Cerebellar nuclear complex (tissue), 1 donor: ENCODE measurements around the gene SWI5.
"Not testable (repeated sequence)": the region's sequence is repeated elsewhere in the genome, so short reads cannot be mapped to it uniquely, and the experiment has no call there.

Experiments used
- DNase-seq, 2 experiments: peaks; one replicate each; lab custom pipeline; 2025; lab: John Stamatoyannopoulos, UW

Gene SWI5

DNA sequence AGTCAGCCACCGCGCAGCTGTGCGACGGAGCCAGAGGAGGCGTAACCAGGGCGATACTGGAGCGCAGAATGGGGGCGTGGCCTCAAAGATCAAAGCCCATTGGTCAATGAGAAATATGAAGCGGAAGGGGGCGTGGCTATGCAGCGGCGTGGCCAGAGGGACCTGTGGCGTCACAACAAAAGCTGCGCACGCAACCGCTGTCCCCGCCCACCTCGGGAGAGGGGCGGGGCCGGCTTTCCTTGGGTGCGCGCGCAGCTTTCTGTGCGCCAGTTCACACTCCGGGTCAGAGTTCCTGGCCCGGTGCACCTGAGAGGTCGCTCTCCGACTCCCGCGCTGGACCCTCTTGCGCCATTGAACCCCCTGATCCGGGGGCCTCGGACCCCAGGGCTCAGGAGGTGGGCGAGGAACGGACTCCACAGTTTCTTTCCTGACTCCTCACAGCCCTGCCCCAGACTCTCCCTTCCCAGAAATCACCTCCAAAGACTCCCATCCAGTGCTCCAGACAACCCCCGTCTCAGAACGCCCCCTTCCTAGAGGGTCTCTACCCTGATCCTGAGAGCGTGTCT, at the start of gene SWI5:
SWI5 (plus strand) TSS at position 269 of the 566 bp plus-strand sequence.
- DNase-seq: peak; percentile 84 to 92

DNA sequence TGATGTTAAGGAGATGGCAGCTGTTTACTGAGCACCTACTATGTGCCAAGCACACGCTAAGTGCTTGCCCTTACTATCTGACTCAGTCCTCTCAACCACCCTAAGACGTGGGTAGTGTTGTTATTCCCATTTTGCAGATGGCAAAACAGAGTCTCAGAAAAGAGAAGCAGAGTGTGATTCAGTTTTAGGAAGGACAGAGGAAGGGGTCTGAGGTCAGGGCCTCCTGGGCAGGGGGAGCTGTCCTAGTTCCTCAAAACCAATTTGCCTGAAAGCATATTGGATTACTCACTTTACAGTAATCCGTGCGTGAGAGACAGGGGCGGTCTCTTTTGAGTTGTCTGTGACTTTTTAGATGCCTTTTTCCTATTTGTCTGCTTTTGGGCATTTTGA, 49.7 kb upstream of the SWI5 start:
- no peak for DNase-seq

DNA sequence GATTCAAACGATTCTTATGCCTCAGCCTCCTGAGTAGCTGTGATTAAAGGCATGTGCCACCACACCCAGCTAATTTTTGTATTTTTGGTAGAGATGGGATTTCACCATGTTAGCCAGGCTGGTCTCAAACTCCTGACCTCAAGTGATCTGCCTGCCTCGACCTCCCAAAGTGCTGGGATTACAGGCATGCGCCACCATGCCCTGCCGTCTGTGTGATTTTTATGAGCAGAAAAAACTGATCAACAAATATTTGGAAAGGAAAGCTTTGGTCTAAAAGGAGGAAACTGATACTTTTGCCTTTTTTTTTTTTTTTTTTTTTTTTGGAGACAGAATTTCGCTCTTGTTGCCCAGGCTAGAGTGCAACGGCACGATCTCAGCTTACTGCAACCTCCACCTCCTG, 45.2 kb upstream of the SWI5 start:
- not testable (repeated sequence) for DNase-seq

DNA sequence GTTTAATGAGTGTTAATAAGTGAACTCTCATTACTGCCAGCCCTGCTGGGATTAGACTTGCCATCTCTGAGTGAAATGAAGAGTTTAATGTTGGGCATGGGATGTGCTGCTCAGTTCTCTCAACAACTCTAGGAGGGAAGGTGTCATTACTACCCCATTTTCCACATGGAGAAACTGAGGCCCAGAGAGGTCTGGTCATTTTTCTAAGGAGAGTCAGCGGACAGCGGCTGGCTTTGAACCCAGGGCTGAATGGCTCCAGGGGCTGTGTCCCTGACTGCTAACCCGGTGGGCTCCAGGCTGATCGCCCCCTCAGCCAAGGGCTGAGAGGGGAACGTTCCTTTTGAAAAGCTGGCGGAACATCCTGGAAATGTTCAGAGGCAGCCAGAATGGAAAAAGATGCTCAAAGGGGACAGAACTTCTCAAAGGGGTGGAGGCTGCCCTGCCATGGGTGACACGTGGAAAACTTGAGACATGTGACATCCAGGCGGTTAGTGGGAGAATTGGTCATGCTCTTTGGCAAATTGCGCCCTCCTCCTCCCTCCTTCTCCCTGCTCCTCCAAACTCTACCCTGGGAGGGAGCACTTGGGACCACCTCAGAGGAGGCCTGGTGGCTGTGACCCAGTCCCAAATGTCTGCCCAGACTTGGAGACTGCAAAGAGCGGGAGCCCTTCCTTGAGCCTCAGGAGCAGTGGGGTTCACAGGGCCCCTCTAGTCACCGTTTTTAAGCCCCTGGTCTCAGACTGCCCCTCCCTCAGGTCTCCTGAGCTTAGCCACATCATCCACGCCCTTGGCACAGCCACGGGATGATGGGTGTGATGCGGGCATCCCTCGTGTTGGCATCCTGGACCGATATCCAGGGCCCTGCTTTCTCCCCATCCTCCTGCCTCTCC, 44.2 kb upstream of the SWI5 start:
- no peak for DNase-seq

DNA sequence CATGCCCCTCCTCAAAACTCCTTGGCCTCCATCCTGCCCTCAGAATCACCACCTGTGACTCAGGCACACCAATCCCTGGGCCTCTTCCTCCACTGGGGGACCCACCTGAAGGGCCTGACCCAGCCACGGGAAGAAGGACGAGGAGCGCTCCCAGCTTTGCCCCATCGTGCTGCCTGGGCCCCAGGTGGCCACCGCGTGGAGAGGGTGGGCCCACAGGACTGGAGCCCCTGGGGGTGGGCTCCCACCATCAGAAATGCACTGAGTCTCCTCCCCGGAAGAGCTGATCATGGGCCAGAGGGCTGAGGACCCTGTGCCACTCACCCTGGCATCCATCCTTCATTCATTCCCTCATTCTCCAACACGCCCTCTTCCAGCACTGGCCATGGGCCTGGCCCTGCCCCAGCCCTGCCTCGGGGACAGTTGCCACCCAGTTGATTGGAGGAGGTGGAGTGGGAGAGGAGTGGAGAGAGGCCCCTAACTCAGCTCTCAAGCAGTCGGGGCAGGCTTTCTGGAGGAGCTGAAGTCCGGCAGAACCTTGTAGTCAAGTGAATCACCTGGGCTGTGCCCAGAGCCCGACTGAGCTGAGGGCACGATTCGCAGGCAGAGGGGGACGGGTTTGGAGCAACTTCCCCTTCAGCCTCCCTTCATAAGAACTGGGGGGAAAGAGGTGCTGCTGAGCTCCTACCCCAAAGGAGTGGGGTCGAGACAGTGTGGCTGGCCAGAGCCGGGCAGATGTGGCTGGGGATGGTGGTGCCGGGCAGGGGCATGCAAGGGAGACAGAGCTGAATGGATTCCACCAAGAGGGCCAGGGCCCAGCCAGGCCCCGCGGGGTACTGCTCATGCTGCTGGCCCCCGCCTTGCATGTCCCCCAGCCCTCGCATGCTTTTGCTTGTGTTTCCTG, 43.3 kb upstream of the SWI5 start:
- no peak for DNase-seq

DNA sequence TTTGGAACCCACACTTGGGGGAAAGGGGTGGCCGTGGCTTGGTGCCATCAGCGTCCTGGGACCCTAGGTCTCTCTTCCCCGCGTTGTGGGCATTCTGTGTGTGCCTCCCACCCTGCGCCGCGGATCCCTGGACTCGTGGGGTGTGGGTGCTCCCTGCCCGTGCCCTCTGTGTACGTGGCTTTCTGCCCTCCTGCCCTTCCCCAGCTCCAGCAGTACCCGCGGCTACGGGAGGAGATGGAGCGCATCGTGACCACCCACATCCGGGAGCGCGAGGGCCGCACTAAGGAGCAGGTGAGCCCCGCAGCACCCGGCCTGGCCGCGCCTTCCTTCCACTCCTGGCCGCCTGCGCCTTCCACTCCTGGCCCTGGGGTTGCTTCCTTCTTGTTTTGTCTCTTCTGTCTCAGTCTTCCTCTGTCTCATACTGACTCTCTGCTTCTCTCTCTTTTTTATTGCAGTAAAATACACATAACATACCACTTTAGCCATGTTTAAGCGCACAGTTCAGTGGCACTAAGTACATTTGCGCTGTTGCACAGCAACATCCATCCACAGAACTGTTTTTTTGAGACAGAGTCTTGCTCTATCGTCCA, 42.2 kb upstream of the SWI5 start:
- no peak for DNase-seq

DNA sequence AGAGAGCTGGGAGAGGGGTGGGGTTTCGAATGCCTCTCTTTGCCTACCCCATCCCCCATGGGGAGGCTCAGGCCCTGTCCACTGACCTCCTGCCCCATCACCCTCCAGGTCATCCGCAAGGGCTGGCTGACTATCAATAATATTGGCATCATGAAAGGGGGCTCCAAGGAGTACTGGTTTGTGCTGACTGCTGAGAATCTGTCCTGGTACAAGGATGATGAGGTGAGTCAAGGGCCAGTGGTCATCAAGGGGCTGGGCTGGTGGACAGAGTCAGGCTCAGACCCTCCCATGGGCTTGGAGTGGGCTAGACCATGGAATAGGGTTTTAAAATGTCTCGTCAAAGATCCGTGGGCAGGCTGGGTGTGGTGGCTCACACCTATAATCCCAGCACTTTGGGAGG, 34.0 kb upstream of the SWI5 start:
- no peak for DNase-seq

DNA sequence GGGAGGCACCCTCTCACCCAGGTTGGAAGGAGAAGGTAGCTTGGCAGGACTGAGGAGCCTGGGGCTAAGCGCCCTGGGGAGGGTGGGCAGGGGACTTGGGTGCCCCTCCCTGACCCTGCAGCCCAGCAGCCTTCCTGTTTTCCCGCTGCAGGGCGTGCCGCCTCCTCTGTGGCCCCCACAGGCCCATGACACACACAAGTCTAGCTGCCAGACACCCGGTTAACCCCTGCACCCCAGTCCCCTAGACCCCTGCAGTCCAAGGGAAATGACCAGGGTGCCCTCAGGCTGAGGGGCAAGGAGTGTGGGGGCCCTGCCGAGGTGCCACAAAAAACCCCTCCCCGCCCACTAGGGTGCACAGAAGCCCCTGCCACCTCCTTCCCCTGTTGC, 33.3 kb upstream of the SWI5 start:
- DNase-seq: no peak

DNA sequence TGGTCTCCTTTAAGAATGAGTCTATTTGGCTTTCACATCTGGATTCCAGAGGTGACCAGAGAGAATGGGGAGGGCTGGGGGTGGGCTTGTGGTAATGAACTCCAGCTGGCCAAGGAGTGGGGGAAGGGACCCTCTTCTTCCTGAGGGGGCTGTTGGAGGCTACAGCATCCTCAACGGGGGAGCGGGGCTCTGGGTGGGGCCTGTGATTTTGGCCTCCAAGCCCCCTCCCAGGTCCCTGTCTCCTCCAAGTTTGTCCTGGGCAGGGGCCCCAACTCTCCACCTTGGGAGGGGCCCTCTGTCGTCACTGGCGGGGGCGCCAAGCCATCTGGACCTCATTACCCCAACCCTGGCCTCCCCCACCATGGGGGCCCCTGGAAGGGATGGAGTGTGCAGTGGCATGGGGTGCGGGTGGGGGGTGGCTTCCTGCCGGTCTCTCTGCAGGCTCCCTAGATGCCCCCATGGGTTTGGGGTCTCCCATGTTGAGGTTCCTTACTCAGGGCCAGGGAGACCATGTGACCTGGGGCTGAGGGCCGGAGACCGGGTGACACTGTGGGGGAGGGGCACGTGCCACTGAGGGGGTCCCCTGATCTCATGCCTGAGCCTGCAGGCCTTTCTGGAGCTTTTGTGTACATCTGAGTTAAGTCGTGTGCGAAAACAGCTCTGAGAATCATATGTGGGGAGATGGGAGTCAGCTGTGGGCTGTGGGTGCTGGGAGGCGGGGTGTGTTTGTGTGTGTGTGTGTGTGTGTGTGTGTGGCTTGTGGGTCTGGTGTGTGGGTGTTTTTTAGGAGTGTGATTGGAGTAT, 32.7 kb upstream of the SWI5 start:
- DNase-seq: no peak

DNA sequence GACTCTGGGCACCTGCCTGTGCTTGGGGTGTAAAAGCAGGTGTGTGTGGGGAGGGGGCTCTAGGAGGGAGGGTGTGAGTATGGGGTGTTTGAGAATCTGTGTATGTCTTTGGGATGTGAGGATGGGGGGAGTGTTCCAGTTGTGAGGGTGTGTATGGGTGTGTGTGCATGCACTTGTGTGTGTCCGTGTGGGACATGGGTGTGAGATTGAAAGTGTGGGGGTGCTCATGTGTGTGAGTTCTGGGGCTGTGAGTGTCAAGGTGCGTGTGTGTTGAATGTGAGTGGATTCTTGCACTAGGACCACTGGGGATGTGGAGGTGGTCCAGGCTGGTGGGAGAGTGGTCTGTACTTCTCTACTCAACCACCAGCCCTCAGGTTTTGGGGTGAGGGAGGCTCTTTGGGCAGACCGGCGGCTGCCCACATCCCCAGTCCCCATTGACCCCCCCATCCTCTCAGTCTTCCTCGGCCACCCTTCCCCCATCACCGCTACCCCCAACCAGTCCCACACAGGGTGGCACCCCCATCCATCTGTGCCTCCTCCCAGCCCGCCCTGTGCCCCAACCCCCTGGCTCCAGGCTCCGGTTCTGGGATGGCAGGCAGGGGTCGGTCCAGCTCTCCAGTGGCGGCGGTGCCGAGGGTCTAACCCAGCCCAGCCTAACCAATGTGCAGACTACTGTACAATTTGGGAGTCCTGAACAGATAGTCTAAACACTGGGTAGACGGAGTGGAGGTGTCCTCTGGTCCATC, 31.8 kb upstream of the SWI5 start:
- no peak for DNase-seq

DNA sequence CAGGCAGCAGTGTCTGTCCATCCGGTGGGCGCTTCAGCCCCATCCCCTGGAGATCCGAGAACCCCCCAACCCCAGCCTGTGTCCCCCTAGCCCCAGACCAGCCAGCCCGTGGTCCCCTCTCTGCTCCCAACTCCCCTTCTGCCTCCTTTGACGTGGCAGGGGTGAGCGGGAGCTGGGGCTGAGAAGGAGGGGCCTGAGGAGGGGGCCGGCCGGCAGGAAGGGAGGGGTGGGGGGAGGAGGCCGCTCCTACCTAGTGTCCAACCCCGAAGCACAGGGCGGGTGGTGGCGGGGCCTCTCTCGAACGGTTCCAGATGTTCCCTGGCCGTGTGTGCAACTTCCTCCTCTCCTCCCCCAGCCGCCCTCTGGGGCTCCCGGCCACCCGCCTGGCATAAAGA, 31.2 kb upstream of the SWI5 start:
- no peak for DNase-seq

DNA sequence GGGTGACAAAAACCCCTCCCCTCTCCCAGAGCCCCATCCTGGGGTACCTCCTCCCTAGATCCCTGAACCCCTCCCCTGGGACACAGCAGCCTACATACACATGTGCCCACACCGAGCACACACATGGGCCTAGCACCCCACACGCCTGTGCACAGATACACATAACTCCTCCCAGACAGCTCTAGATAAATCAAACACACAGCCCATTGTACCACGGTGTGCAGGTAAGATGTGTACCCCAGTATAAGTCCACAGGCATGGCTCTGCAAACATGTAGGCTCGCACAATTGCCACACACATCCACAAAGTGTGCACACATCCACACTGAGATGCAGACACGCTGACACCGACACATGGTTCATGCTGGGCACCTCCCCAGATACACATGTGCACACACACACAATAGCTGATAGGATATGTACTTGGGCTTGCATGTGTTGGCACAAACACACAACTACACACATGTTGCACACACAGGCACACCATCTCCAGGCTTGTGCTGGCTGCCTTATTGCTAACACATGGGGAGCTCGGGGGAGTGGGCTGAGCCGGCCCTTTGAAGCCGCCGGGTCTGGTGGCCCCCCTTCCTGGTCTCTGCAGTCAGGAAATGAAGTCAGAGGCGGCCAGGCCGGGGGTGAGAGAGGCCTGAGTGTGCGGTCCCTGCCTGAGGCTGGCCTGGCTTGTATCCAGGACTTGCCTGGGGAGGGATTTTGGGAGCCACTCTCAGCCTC, 30.5 kb upstream of the SWI5 start:
- no peak for DNase-seq

DNA sequence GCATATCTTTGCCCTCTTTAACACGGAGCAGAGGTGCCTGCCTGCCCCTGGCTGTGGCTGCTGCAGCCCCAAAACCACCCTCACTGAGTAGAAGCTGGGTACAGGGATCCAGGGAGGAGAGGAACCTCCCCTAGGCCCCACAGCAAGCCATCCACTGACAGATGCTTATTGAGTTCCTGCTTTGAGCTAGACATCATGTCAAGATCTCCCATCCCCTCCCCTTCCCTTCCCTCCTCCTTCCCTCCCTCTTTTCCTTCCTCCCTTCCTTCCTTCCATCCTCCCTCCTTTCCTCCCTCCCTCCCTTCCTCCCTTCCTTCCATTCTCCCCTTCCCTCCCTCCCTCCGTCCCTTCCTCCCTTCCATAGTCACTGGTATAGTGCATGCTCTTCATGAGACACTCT, 29.6 kb upstream of the SWI5 start:
- no peak for DNase-seq

DNA sequence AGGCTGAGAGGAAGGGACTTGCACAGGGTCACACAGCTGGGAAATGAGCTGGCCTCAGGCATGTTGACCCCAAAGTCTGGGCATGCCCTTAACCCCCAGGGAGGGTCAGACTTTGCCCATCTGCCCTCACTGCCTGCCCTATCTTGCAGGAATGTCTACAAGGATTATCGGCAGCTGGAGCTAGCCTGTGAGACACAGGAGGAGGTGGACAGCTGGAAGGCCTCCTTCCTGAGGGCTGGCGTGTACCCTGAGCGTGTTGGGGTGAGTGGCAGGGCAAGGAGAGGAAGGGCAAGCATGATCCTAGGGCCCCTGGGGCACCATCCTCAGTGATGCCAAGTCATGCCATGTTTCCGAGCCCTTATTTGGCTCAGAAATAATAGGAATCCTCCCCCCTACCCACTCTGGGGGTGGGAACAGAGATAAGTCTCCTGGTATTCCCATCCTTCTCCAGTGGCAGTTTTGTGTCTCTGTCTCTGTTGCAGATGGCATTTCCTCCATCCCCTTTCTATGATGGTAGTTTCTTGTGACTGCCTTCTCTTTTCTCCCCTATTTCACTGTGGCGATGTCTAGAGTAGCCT, 28.8 kb upstream of the SWI5 start:
- DNase-seq: no peak

DNA sequence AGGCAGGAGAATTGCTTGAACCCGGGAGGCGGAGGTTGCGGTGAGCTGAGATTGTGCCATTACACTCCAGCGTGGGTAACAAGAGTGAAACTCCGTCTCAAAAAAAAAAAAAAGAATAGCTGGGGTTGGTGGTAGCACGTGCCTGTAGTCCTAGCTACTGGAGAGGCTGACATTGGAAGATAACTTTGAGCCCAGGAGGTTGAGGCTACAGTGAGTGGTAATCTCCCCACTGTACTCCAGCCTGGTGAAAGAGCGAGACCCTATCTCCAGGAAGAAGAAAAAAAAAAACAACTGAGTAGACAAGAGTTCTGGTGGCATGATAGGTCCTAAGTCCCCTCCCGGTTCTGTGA, 26.5 kb upstream of the SWI5 start:
- DNase-seq: no peak

DNA sequence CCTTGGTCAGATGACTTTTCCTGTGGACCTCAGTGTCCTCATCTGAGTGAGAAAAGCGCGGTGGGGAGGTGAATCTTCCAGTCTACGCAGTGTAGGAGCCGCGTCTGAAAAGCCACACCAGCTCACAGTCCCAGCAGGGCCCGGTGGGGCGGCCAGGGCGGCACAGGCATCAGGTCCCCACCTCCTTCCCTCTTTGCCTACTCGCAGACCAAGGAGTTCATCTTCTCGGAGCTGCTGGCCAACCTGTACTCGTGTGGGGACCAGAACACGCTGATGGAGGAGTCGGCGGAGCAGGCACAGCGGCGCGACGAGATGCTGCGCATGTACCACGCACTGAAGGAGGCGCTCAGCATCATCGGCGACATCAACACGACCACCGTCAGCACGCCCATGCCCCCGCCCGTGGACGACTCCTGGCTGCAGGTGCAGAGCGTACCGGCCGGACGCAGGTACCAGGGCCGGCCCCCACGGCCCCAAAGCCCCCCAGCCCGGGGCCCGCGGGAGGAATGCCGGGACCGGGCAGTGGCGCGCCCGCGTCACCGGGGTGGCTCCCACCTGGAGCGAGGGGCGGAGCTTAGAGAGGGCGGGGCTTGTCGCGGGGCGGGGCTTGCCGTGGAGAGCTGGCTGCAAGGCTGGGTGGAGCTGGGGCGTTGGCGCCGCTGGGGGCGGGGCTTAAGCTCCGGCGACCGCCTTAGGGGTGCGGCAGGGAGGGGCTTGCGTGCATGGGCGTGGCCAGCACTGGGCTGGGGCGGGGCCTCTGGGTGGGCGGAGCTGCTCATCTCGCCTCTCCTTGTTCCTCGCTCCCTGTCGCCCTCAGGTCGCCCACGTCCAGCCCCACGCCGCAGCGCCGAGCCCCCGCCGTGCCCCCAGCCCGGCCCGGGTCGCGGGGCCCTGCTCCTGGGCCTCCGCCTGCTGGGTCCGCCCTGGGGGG, 25.9 kb upstream of the SWI5 start:
- DNase-seq: no peak

DNA sequence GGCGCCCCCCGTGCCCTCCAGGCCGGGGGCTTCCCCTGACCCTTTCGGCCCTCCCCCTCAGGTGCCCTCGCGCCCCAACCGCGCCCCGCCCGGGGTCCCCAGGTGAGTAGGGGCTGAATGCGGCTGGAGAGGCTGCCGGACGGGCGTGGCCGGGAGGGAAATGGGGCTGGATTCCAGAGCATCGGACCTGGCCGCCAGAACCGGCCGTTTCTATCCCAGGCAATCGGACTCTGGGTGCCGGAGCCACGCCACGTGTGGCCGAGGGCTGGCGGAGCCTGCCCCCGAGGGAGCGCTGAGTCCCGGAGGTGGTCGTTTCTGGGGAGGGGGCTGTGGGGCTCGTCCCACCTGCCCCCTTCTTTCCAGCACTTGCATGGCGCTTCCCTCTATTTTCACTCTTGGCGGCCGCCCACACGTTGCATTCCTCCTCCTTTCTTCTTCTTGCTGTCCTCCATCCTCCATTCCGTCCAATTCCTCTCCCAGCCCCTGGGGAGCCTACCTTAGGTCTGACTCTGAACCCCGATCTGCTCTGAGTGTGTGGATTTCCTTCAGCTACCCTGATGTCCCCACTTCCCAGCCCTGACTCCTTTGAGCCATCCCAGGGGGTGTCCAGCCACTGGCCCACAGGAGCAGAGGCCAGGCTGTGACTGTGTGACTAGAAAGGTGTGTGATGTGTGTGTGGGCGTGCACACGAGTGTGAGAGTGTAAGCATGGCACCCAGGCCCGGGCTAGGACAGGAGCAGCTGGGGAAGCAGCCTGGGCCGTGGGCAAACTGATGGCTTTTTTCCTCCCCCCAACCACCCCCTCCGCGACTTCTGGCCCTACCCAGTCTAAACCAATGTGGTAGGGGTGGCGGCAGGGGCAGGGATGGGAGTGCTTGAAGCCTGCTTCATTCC, 25.0 kb upstream of the SWI5 start:
- no peak for DNase-seq

DNA sequence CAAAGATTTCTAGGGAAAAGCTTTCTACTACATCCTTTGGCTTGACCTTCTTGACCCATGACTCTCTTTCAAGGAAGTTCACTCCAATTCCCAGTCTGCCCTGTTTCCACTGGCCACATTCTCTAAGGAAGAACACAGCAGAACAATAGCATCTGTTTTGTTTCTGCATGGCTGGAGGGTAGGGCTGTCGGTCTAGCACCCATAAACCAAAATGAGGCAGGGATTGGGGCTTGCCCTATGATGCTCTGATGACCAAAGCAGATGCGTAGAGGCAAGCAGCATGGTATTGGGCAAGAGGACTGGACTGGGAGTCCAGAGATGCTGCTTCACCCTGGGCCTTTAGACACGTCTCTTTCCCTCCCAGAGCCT, 24.4 kb upstream of the SWI5 start:
- DNase-seq: no peak
